WI38 (cell line): ENCODE results near the gene MMP24.

Experiments
- H3K4me3 ChIP-seq: 2 replicates; pipeline ENCODE4 v1.5.1; 2011; ENCODE audit warnings: low read depth, mild to moderate bottlenecking, control low read depth, low read length
- CTCF ChIP-seq: IDR thresholded peaks from 2 replicates; pipeline ENCODE4 v1.5.1; 2012; ENCODE audit warnings: low read depth, mild to moderate bottlenecking, control low read depth, low read length

Gene MMP24

GRCh38 chr20:35277531-35278395, 51.3 kb downstream of the MMP24 start, which contains the start of gene MMP24OS:
Gene MMP24OS (minus strand): TSS chr20:35278122. CDS start chr20:35277929, 193 bp downstream.
- TF ChIP-seq CTCF, result 0 out of 2 replicates have a peak, but pooled peaks have one; percentile 3
- peak within 1 kb of the TSS; percentile 76 for H3K4me3 ChIP-seq

DNA sequence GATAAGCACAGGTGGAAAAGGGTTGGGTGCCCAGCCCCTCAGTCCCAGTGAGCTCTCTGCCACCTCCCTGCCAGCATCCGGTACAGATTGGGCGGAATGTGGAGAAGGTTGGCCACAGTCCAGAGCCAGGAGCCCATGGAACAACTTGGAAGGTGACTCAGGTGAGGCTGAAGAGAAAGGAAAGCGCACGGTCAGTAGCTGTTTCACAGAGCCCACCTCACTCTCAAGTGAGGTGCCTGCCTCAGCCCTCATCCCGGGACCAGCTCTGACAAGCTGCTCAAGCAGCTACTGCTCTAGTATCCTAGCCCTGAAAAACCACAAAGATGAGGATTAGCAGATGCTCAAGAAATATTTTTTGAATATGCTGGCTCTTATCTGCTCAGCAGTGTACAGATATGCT, 52.5 kb downstream of the MMP24 start:
- H3K4me3 ChIP-seq, result no peak overlapping the region
- TF ChIP-seq CTCF, result no peak

GRCh38 chr20:35279533-35280174, 53.2 kb downstream of the MMP24 start:
- no peak overlapping the region for H3K4me3 ChIP-seq
- no peak for TF ChIP-seq CTCF

DNA sequence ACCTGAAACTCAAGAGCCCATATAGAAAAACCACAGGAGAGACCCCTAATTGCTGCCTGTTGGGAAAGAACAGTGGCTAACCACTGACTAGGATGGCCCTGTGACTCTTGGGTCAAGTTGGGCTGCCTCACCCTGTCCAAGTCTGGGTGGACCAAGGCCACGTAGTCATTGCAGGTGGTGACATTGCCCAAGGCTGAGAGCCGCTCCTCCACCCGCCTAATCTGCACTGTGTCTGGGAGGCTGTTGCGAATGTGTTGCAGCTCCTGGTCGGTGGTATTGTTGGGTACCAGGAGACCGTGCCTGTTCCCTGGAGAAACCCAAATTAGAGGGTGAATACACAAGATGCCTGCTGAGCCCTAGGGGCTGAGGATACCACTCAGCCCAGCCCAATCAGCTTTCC, 54.0 kb downstream of the MMP24 start:
- TF ChIP-seq CTCF, result no peak
- no peak overlapping the region for H3K4me3 ChIP-seq

DNA sequence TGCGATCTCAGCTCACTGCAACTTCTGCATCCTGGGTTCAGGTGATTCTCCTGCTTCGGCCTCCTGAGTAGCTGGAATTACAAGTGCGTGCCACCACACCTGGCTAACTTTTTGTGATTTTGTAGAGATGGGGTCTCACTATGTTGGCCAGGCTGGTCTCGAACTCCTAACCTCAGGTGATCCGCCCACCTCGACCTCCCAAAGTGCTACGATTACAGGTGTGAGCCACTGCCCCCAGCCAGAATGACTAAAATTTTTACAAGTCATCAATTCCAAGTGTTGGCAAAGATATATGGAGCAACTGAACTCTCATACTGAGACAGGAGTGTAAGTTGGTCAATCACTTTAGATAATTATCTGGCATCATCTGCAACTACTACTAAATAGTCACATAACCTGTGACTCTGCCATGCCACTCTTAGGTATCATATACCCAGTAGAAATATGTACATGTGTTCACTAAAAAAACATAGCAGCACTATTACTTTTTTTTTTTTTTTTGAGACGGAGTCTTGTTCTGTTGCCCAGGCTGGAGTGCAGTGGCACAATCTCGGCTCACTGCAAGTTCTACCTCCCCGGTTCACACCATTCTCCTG, 55.1 kb downstream of the MMP24 start:
- no peak overlapping the region for H3K4me3 ChIP-seq
- TF ChIP-seq CTCF, result no peak

DNA sequence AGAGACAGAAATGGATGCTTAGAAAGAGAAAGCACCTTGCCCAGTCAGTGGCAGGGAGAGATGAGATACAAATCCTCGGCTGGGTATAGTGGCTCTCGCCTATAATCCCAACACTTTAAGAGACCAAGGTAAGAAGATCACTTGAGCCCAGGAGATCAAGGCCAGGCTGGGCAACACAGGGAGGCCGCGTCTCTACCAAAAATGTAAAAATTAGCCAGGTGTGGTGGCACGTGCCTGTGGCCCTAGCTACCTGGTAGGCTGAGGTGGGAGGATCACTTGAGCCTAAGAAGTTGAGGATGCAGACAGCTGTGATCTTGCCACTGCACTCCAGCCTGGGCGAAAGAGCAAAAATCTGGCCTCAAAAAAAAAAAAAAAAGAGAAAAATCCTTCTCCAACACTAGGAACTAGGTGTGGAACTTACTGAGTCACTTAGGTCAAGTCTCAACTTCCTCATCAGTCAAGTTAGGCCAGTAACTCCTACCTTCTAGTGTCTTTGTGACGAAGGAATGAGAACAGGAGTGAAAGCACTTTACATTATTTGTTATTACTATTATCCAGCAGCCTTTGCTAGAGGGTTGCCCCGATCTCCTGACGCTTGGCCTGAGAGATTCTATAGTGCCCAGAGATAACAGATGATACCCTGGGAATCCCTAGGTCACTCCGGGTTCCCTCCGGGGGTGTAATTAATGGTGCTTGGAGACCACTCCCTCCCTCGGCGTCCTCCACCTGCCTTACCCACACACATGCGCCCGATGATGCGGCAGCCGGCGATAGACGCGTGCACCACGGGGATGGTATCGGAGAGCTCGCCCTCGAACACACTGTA, 57.2 kb downstream of the MMP24 start:
- TF ChIP-seq CTCF, result no peak
- H3K4me3 ChIP-seq, result peak overlapping the region; percentile 94
